T-helper 2 cell treated with Interferon-gamma antibody and Interleukin-4, amounts not matched to agents 5 μg/mL and 100 μg/mL, for 36 hours (primary cell): Measurements from ENCODE around the gene APAF1.

Experiments
- DNase-seq: peaks from one replicate; pipeline ENCODE4 v3.0.0; 2021; ENCODE audit warnings: low spot score
- H3K27ac Mint-ChIP-seq: one replicate; pipeline ENCODE4 v1.8.0; 2021; ENCODE audit warnings: mild to moderate bottlenecking, mixed read lengths
- H3K27me3 Mint-ChIP-seq: one replicate; pipeline ENCODE4 v1.8.0; 2021; ENCODE audit warnings: low read depth, mixed read lengths
- H3K36me3 Mint-ChIP-seq: one replicate; pipeline ENCODE4 v1.8.0; 2021; ENCODE audit warnings: low read depth, mixed read lengths
- H3K4me1 Mint-ChIP-seq: one replicate; pipeline ENCODE4 v1.8.0; 2021; ENCODE audit warnings: low read depth, mixed read lengths
- H3K4me3 Mint-ChIP-seq: one replicate; pipeline ENCODE4 v1.8.0; 2022; ENCODE audit warnings: mild to moderate bottlenecking, moderate library complexity, mixed read lengths
- H3K9me3 Mint-ChIP-seq: one replicate; pipeline ENCODE4 v1.8.0; 2021; ENCODE audit warnings: mixed read lengths

Gene APAF1

GRCh38 chr12:98725476-98726247 is 80.6 kb downstream of the APAF1 start:
- Mint-ChIP-seq H3K4me1 (peaks cover 13% of the 10 kb centered on the region), H3K4me3 (no peak overlapping the region), H3K27me3 (no peaks in the 10 kb centered on the region), H3K36me3 (peaks cover 34% of the 10 kb centered on the region), H3K27ac (no peak overlapping the region), H3K9me3 (no peaks in the 10 kb centered on the region)
- peak; percentile 44 for DNase-seq

- Mint-ChIP-seq H3K9me3 (no peaks in the 10 kb centered on the region), H3K4me1 (peaks cover 13% of the 10 kb centered on the region), H3K4me3 (no peak overlapping the region), H3K27ac (no peak overlapping the region), H3K36me3 (peaks cover 38% of the 10 kb centered on the region), H3K27me3 (no peaks in the 10 kb centered on the region)
- DNase-seq = no peak
These were observed 82.1 kb downstream of the APAF1 start for GRCh38 chr12:98727196-98727595.

- Mint-ChIP-seq H3K9me3 (no peaks in the 10 kb centered on the region), H3K4me1 (peaks cover 3% of the 10 kb centered on the region), H3K27ac (no peak overlapping the region), H3K4me3 (no peak overlapping the region), H3K36me3 (peaks cover 31% of the 10 kb centered on the region), H3K27me3 (no peaks in the 10 kb centered on the region)
- DNase-seq = no peak
These were observed 85.3 kb downstream of the APAF1 start for GRCh38 chr12:98730412-98730811.

- H3K27ac Mint-ChIP-seq = no peak overlapping the region
- no peaks in the 10 kb centered on the region for H3K27me3 Mint-ChIP-seq
These were observed 88.7 kb downstream of the APAF1 start for GRCh38 chr12:98733667-98734350.

GRCh38 chr12:98735821-98736220 is 90.7 kb downstream of the APAF1 start:
- no peaks in the 10 kb centered on the region for H3K9me3 Mint-ChIP-seq
- no peak overlapping the region for H3K4me3 Mint-ChIP-seq
- no peaks in the 10 kb centered on the region for H3K27me3 Mint-ChIP-seq
- peaks cover 10% of the 10 kb centered on the region for H3K36me3 Mint-ChIP-seq
- peaks cover 5% of the 10 kb centered on the region for H3K4me1 Mint-ChIP-seq
- H3K27ac Mint-ChIP-seq = no peak overlapping the region
- no peak for DNase-seq

More at GRCh38 chr12:98733667-98734350, 88.7 kb downstream of the APAF1 start:
- no peak overlapping the region for H3K4me3 Mint-ChIP-seq
- H3K4me1 Mint-ChIP-seq = no peaks in the 10 kb centered on the region
- H3K9me3 Mint-ChIP-seq = no peaks in the 10 kb centered on the region
- H3K36me3 Mint-ChIP-seq = peaks cover 17% of the 10 kb centered on the region
- DNase-seq = no peak

- Mint-ChIP-seq H3K27ac (no peak overlapping the region), H3K4me1 (peaks cover 12% of the 10 kb centered on the region), H3K9me3 (no peaks in the 10 kb centered on the region)
These were observed 91.5 kb downstream of the APAF1 start for GRCh38 chr12:98736352-98737321.

GRCh38 chr12:98737322-98737712 is 92.2 kb downstream of the APAF1 start:
- Mint-ChIP-seq H3K4me1 (peaks cover 14% of the 10 kb centered on the region), H3K9me3 (no peaks in the 10 kb centered on the region), H3K4me3 (no peak overlapping the region), H3K36me3 (peaks cover 6% of the 10 kb centered on the region), H3K27ac (no peak overlapping the region), H3K27me3 (no peaks in the 10 kb centered on the region)
- DNase-seq = no peak

More at GRCh38 chr12:98736352-98737321, 91.5 kb downstream of the APAF1 start:
- DNase-seq = no peak
- no peaks in the 10 kb centered on the region for H3K27me3 Mint-ChIP-seq
- H3K36me3 Mint-ChIP-seq = peaks cover 6% of the 10 kb centered on the region
- no peak overlapping the region for H3K4me3 Mint-ChIP-seq

- H3K27ac Mint-ChIP-seq = no peak overlapping the region
- no peaks in the 10 kb centered on the region for H3K27me3 Mint-ChIP-seq
- H3K36me3 Mint-ChIP-seq = peaks cover 6% of the 10 kb centered on the region
- peaks cover 19% of the 10 kb centered on the region for H3K4me1 Mint-ChIP-seq
- no peaks in the 10 kb centered on the region for H3K9me3 Mint-ChIP-seq
- H3K4me3 Mint-ChIP-seq = no peak overlapping the region
- DNase-seq = no peak
These were observed 92.9 kb downstream of the APAF1 start for GRCh38 chr12:98738002-98738401.

GRCh38 chr12:98738539-98738938 is 93.4 kb downstream of the APAF1 start:
- Mint-ChIP-seq H3K4me1 (peaks cover 24% of the 10 kb centered on the region), H3K36me3 (peaks cover 6% of the 10 kb centered on the region), H3K4me3 (no peak overlapping the region), H3K27me3 (no peaks in the 10 kb centered on the region), H3K27ac (no peak overlapping the region), H3K9me3 (no peaks in the 10 kb centered on the region)
- no peak for DNase-seq

GRCh38 chr12:98740751-98741150 is 95.7 kb downstream of the APAF1 start:
- peaks cover 29% of the 10 kb centered on the region for H3K4me1 Mint-ChIP-seq
- no peaks in the 10 kb centered on the region for H3K36me3 Mint-ChIP-seq
- peak overlapping the region; percentile 70 for H3K27ac Mint-ChIP-seq
- DNase-seq = no peak
- H3K27me3 Mint-ChIP-seq = no peaks in the 10 kb centered on the region
- H3K9me3 Mint-ChIP-seq = no peaks in the 10 kb centered on the region
- peak overlapping the region; percentile 16 for H3K4me3 Mint-ChIP-seq

- no peaks in the 10 kb centered on the region for H3K36me3 Mint-ChIP-seq
- H3K4me1 Mint-ChIP-seq = peaks cover 32% of the 10 kb centered on the region
- H3K4me3 Mint-ChIP-seq = peak overlapping the region; percentile 16
- no peaks in the 10 kb centered on the region for H3K9me3 Mint-ChIP-seq
- peak; percentile 72 for DNase-seq
- H3K27ac Mint-ChIP-seq = peak overlapping the region; percentile 70
- peaks cover under 1% of the 10 kb centered on the region for H3K27me3 Mint-ChIP-seq
These were observed 96.1 kb downstream of the APAF1 start for GRCh38 chr12:98741196-98741555.

GRCh38 chr12:98741556-98742265 is 96.6 kb downstream of the APAF1 start:
- H3K27me3 Mint-ChIP-seq = peaks cover 6% of the 10 kb centered on the region
- peaks cover 37% of the 10 kb centered on the region for H3K4me1 Mint-ChIP-seq
- peak; percentile 48 for DNase-seq
- H3K9me3 Mint-ChIP-seq = no peaks in the 10 kb centered on the region
- no peaks in the 10 kb centered on the region for H3K36me3 Mint-ChIP-seq
- H3K27ac Mint-ChIP-seq = peak overlapping the region; percentile 70
- peak overlapping the region; percentile 13 for H3K4me3 Mint-ChIP-seq

- Mint-ChIP-seq H3K27me3 (peaks cover 11% of the 10 kb centered on the region), H3K4me3 (peak overlapping the region; percentile 17), H3K9me3 (no peaks in the 10 kb centered on the region), H3K27ac (no peak overlapping the region), H3K4me1 (peaks cover 39% of the 10 kb centered on the region), H3K36me3 (no peaks in the 10 kb centered on the region)
- peak; percentile 51 for DNase-seq
These were observed 98.4 kb downstream of the APAF1 start for GRCh38 chr12:98743362-98743953.
